ENCODE results near the gene ADAM33. TPM values are rescaled to one million over a fixed set of nuclear protein-coding genes. Genes with fewer than 3 reads are reported as not detected.

Gene ADAM33
- total RNA-seq, 6 experiments from 2014 or later: 0.24 to 0.51 (median 0.45) TPM

GRCh38 chr20:3670945-3671344 lies 10.9 kb downstream of the ADAM33 start:
- intact Hi-C loops (cut with DNase I): loop anchor here in 1 of 2 donors (10.0 kb wide), 1 partner anchor 104 kb away; no protein-coding TSS in a partner anchor
- no peak for TF ChIP-seq POLR2A (IDR thresholded peaks at IDR 0.05)
- TF ChIP-seq CTCF (IDR thresholded peaks at IDR 0.05): no peak
- Histone ChIP-seq H3K9me3 (no peaks in the 10 kb centered on the region), H3K27me3 (peaks cover 0 to 23% of the 10 kb centered on the region in 2 donors), H3K4me1 (no peaks in the 10 kb centered on the region), H3K27ac (no peak overlapping the region), H3K4me3 (no peak overlapping the region), H3K36me3 (no peaks in the 10 kb centered on the region)
- WGBS (ENCODE audit: insufficient coverage, low coverage, low lambda C conversion rate, missing lambda C conversion rate): no CpG with 5 or more reads among the region's 10 CpGs
- no peak for DNase-seq
- no peak for ATAC-seq

DNA sequence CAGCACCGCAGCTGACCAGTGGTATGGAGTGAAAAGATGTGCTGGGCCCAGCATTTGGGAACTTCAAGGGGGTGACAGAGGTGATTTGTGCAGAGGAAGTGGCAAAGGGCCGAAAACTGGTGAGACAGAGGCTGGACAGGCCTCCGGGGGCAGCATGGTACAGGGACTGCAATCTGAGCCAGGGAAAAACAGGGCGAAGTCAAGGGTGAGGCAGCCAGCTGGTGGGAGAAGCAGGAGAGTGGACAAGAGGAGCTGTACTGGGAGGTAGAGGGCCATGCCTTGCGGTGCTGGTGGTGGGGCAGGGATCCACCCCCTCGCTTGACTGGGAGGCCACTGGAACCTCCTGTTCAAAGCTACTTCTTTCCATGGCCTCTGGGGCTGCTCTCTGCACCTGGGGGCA lies 11.3 kb downstream of the ADAM33 start:
- Histone ChIP-seq H3K36me3 (no peaks in the 10 kb centered on the region), H3K27me3 (peaks cover 0 to 23% of the 10 kb centered on the region in 2 donors), H3K4me1 (no peaks in the 10 kb centered on the region), H3K4me3 (no peak overlapping the region), H3K27ac (no peak overlapping the region), H3K9me3 (no peaks in the 10 kb centered on the region)
- intact Hi-C loops (cut with DNase I): loop anchor here in 1 of 2 donors (10.0 kb wide), 1 partner anchor 104 kb away; no protein-coding TSS in a partner anchor
- no peak for TF ChIP-seq POLR2A (IDR thresholded peaks at IDR 0.05)
- TF ChIP-seq CTCF (IDR thresholded peaks at IDR 0.05): no peak
- DNase-seq (no peak), ATAC-seq (no peak)
- 48% methylated on average over 3 of the region's 6 CpGs for WGBS (ENCODE audit: insufficient coverage, low coverage, low lambda C conversion rate, missing lambda C conversion rate)

- intact Hi-C loops (cut with DNase I): loop anchor here in 1 of 2 donors (10.0 kb wide), 1 partner anchor 105 kb away; no protein-coding TSS in a partner anchor
- no peak overlapping the region for H3K27ac ChIP-seq
- DNase-seq (no peak), ATAC-seq (no peak)
- 69% methylated on average over 5 of the region's 13 CpGs for WGBS (ENCODE audit: insufficient coverage, low coverage, low lambda C conversion rate, missing lambda C conversion rate)
- TF ChIP-seq CTCF (IDR thresholded peaks at IDR 0.05) (no peak), POLR2A (IDR thresholded peaks at IDR 0.05) (no peak)
- H3K4me3 ChIP-seq: no peak overlapping the region
- H3K27me3 ChIP-seq: peaks cover 0 to 23% of the 10 kb centered on the region in 2 donors
- no peaks in the 10 kb centered on the region for H3K36me3 ChIP-seq
- no peaks in the 10 kb centered on the region for H3K9me3 ChIP-seq
- no peaks in the 10 kb centered on the region for H3K4me1 ChIP-seq
Measured at GRCh38 chr20:3669710-3670367, 12.0 kb downstream of the ADAM33 start.

DNA sequence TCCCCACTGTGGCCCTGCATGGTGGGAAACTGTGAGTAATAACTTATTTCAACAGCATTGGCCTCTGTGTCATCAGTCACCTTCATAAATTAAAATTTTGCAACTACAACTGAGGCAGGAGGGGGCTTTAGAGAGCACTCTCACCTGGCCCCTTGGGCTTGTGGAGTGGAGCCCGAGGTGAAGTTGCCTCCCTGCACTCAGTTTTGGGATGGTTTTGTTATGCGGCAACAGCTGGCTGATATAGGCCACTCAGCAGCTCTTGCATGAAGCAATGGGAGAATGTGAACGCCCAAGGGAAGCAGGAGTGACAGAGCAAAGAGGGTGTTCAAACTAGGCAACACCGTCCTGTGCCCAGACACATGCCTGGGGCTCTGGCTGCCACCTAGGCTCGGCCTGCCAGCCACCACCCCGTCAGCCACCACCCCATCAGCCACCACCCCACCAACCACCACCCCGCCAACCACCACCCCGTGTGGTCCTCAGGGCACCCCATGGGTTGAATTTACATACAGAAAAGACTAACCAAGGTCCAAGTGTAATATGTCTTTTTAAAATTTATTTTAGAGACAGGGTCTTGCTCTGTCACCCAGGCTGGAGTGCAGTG lies 14.3 kb downstream of the ADAM33 start:
- no peak overlapping the region for H3K4me3 ChIP-seq
- H3K27me3 ChIP-seq: peaks cover 0 to 11% of the 10 kb centered on the region in 2 donors
- no peak overlapping the region for H3K27ac ChIP-seq
- H3K4me1 ChIP-seq: no peaks in the 10 kb centered on the region
- DNase-seq (no peak), ATAC-seq (no peak)
- no peaks in the 10 kb centered on the region for H3K36me3 ChIP-seq
- intact Hi-C loops (cut with DNase I): no loop called here
- TF ChIP-seq CTCF (IDR thresholded peaks at IDR 0.05) (no peak), POLR2A (IDR thresholded peaks at IDR 0.05) (no peak)
- WGBS (ENCODE audit: insufficient coverage, low coverage, low lambda C conversion rate, missing lambda C conversion rate): 90% methylated on average over 4 of the region's 8 CpGs
- no peaks in the 10 kb centered on the region for H3K9me3 ChIP-seq

All from right lobe of liver (tissue), 6 donors.